HG02571 (cell line): ENCODE measurements around the gene TRAPPC10.
"Not testable (repeated sequence)": the region's sequence is repeated elsewhere in the genome, so short reads cannot be mapped to it uniquely, and the experiment has no call there.

ENCODE experiments used
- ATAC-seq: cut with Tn5 transposase; IDR thresholded peaks from one replicate; pipeline ENCODE4 v1.9.1; 2021; ENCODE audit warnings: mild to moderate bottlenecking, moderate library complexity; ENCODE audit not compliant: unreplicated experiment

Gene TRAPPC10

GRCh38 chr21:44140552-44140932 is 128.4 kb downstream of the TRAPPC10 start:
- not testable (repeated sequence) for ATAC-seq

GRCh38 chr21:44142470-44142869 is 130.4 kb downstream of the TRAPPC10 start:
- not testable (repeated sequence) for ATAC-seq

- ATAC-seq = not testable (repeated sequence)
Measured at GRCh38 chr21:44143380-44143779, 131.3 kb downstream of the TRAPPC10 start.

GRCh38 chr21:44143996-44144395 is 131.9 kb downstream of the TRAPPC10 start:
- not testable (repeated sequence) for ATAC-seq

- ATAC-seq = not testable (repeated sequence)
Measured at GRCh38 chr21:44144784-44145602, 132.9 kb downstream of the TRAPPC10 start.

GRCh38 chr21:44145616-44146015 is 133.5 kb downstream of the TRAPPC10 start:
- ATAC-seq = not testable (repeated sequence)

GRCh38 chr21:44147108-44147507 is 135.0 kb downstream of the TRAPPC10 start:
- ATAC-seq = not testable (repeated sequence)

- ATAC-seq = not testable (repeated sequence)
Measured at GRCh38 chr21:44150255-44150654, 138.1 kb downstream of the TRAPPC10 start.

GRCh38 chr21:44153214-44153888 is 141.2 kb downstream of the TRAPPC10 start:
- not testable (repeated sequence) for ATAC-seq

- not testable (repeated sequence) for ATAC-seq
Measured at GRCh38 chr21:44153889-44154228, 141.8 kb downstream of the TRAPPC10 start.

- ATAC-seq = not testable (repeated sequence)
Measured at GRCh38 chr21:44154816-44155230, 142.7 kb downstream of the TRAPPC10 start.

GRCh38 chr21:44155231-44155993 is 143.3 kb downstream of the TRAPPC10 start:
- ATAC-seq = not testable (repeated sequence)

GRCh38 chr21:44155994-44156380 is 143.9 kb downstream of the TRAPPC10 start:
- not testable (repeated sequence) for ATAC-seq
